NCI-H1417 (cell line): Measurements from ENCODE around the gene UTS2R.

Experiments
- DNase-seq, 3 experiments: peaks; one replicate each; lab custom pipeline; 2025; lab: John Stamatoyannopoulos, UW

Gene UTS2R

DNA sequence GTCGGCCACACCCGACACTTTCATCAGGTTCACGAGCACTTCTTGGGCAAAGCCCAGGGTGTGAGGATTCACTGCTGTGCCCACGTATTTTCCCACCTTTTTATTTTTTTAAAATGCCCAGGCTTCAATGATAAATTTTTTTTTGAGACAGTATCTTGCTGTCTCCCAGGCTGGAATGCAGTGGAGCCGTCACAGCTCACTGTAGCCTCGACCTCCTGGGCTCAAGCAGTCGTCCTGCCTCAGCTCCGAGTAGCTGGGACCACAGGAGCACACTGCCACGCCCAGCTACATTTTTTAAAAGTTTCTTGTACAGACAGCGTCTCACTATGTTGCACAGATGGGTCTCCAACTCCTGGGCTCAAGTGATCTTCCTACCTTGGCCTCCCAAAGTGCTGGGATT lies 17.8 kb downstream of the UTS2R start:
- no peak for DNase-seq

DNA sequence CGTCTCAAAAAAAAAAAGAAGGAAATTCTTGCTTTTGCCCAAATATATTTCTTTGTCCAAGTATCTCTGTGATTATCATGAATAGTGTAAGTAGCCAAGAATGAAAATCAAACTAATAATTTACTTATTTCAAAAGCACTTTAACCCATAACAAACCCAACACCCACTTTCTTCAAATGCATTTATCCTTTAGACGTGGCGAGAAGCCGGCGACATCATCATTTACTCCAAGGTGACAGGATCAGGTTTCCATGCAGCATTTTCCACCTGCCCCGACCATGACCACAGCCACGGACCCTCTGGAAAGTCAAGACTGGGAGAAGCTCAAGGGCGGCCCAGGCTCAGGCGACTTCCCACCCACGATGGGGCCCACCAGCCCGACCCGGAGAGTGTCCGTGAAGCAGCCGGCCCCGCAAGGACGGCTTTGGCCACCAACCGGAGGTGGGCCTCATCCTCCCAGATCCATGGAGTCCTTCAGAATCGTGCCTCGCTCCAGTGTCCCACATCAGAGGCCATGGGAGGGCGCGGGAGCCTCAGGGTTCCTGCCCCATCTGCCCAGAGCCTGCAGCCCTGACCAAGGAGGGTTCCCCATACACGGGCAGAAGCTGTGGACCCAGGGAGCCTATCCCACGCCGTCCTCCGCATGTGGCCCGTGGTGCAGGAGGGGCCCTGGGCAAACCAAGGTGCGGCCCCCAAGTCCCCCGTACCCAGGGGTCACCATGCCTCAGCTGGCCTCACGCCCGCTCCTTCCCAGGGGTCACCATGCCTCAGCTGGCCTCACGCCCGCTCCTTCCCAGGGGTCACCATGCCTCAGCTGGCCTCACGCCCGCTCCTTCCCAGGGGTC lies 18.7 kb downstream of the UTS2R start:
- DNase-seq, result no peak

DNA sequence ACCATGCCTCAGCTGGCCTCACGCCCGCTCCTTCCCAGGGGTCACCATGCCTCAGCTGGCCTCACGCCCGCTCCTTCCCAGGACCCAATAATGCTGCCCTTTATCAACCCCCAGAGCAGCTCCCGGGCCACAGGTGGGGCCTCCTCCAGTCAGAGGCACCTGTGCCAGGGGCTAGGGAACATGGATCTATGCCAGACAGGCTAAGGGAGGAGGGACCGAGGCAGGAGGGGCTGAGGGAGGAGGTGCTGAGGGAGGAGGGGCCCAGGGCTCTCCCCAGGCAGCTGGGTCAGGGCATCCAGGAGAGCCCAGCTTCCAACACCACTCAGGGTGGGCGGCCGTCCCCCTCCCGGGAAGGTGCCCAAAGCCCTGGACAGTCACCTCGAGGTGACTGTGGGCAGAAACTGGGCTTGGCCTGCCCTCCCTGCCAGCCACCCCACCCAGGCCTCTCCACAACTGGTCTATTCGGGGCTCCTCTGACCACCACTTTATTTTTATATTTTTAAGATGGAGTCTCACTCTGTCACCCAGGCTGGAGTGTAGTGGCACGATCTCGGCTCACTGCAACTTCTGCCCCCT lies 19.4 kb downstream of the UTS2R start:
- DNase-seq, result no peak

DNA sequence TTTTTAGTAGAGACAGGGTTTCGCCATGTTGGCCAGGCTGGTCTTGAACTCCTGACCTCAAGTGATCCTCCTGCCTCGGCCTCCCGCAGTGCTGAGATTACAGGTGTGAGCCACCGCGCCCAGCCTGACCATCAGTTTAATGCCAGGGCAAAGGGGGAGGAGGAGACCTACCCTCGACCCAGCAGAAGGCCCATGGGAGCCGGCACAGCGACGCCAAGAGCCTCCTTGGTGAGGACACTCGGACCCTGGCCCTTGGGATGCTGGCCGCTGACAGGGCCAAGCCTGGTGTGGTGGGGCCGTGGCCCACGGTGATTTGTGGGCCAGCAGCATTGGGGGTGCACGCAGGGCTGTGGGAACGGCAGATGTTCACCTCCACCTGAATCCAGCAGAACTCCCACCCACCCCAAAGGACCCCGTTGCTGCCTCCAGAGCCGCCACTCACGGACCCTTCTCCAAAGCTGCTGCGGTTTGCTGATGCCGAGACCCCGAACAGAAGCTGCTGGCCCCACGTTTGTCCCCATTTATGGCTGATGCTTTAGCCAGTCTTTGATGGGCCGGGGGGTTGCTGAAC lies 20.0 kb downstream of the UTS2R start:
- no peak for DNase-seq

DNA sequence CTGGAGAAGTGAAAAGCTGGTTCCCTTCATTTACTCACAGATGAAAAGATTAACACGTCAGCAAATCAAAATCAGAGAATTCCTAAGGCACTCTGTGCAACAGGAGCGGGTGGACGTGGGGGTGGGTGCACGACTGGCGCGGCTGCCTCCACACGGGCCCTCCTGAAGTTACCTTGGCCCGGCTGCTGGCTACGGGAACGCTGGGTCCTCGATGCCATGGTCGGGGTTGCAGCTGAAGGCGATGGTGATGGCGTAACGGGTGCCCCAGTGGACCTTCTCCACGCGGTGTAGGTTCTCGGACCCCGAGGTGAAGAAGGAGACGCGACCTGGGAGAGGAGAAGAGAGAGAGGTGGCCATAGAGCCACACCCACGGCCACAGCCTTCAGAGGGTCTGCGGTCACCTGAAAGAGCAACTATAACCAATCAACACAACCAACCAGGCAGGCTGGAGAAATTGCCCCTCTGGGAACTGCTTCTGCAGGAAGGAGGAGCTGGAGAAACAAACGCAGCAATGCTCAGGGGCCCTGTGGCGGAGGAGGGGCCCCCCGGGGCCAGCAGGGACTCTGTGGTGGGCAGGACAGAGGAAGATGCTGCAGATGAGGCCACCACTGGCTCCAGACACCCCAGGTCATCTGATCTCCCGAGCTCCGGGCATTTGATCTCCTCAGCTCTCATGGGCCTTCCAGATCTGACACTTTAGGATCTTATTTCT lies 20.8 kb downstream of the UTS2R start:
- DNase-seq, result no peak

DNA sequence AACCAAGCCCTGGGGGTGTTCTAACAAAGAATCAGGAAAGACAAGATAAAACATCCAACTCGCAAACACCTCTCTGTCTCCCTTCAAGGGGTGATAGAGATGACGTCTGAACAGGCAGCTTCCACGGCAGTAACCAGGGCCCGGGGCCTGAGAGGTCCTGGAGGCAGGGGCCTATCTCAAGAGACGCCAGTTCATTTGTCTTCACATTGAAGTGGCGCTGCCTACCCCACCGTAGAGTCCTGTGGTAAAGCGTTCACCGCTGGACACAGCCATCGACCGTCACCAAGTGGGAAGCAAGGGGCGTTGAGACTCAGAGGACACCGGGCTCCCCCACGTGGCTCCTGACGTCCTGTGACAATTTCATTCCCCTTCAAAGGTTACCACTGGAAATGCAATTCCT lies 21.4 kb downstream of the UTS2R start:
- DNase-seq, result no peak

DNA sequence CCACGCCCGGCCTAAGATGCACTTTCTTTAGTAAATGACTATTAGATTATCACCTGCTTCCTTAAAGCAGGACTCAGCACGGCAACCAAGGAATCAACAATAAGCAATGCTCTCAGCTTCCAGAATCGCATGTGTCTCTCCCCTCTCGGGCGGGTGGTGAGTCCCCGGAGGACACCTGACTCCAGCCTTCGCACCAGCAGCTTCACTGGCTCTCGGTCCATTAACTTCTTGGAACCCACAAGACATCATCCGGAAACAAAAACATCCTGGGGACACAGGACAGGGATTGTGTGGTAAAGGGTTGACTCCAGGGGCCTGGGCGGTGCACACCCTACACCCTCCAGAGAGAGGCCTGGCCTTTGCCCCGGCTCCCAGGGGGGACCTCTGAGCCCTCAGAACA lies 22.7 kb downstream of the UTS2R start:
- no peak for DNase-seq

DNA sequence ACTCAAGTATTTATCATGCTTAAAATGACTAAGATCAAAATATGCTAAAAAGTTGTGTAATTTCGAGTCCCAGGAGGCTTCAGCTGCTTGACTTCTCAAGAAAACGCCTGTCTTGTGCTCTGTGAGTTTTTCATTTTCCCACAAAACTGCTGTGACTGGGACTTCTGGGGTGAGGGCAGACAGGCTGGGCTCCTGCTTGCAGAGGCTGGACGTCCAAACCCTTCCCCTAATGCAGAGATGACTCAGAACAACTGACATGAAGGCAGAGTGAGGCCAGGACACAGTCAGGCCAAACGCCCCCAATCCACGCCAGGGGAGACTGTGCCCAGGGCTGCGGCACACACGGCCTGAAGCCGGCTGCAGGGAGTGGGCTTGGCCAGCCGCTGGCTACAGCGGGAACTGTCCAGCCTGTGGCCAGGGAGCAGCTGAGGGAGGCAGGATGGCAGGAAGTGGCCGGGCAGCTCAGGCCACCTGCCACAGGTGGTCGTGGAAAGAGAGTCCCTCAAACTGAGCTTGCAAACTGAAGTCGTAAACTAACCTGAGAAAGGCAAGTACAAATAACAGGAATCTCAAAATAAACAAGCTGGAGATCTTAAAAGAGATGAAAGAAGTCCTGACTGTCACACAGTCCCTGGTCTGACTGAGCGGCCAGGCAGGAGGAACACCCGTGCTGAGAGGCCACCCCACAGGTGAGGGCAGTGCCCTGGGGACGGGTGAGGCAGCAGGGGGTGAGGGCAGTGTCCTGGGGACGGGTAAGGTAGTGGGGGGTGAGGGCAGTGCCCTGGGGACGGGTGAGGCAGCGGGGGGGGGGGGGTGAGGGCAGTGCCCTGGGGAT lies 25.3 kb downstream of the UTS2R start:
- DNase-seq, result no peak

DNA sequence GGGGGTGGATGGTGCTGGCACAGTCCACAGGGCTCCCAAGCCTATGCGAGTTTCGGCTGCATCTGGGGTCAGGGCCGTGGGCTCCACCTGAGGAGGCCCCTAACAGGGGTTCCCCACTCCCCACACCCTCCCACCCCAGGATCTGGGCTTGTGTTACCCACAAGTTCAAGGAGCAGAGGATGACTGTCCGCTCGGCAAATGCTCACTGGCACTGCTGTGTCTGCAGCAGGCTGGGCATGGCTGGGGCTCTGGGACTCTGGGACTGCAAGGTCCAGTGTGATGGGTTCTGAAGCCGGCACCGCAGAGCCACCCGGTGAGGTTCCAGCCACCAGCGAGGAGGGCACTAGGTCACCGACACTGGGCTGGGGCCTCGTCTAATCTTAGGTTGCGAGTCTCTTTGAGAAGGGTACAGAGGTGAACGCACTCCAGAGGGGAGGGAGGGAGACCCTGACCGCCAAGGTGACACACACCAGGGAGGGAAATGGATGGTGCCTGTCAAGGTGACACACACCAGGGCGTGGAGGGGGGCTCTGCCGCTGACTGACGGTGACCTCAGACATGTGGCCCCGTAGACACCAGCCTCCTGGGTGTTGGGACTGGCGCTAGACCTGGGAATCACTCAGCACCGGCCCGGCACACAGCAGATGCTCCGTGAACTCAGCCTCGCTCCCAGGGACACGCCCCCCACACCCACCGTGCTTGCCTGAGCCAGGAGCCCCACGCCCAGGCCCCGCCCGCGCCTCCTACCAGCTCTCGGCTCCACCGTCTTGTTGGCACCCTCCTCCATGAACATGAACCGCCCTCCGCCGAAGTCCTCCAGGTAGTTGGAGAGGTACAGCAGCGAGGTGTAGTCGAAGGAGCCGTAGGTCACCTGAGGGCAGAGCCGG lies 26.1 kb downstream of the UTS2R start:
- peak in 2 of 3 experiments; percentile 22 to 51 for DNase-seq

DNA sequence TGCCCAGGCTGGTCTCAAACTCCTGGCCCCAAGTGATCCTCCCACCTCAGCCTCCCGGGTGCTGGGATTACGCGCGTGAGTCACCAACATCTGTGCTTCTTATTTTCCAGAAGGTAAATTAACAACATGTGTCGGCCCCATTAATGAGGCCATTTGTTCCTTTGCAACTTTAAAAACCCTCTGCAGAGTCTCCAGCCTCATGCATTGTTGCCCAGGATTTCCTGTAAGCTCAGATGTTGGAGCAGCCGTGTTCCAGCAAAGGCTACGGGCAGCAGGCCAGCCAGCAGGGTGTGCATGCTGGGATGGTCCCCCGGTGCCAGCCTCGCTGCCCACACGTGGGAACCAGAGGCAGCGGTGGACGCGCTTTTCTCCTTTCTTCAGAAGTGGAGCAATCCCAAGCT lies 27.5 kb downstream of the UTS2R start:
- no peak for DNase-seq

DNA sequence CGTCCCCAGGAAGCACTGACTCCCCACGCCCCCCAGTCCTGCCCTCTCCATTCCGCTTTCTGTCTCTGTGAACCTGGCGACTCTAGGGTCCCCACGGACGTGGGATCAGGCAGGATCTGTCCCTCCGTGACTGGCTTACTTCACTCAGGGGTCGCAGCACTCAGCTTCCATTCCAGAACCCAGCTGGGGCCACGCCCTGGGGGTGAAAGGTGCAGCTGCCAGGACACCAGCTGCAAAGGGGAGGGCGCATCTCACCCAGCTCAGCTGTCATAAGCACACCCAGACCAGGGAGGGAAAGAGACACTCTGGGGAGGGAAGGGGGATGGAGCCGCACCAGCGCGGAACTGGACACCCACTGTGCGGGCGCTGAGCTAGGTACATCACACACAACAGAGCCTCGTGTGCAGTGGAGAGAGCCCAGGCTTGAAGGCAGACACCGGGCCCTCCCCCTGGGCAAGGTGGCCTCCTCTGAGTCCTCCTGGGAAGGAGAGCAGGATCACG lies 28.1 kb downstream of the UTS2R start:
- DNase-seq, result peak; percentile 35 to 72 (median 36)

DNA sequence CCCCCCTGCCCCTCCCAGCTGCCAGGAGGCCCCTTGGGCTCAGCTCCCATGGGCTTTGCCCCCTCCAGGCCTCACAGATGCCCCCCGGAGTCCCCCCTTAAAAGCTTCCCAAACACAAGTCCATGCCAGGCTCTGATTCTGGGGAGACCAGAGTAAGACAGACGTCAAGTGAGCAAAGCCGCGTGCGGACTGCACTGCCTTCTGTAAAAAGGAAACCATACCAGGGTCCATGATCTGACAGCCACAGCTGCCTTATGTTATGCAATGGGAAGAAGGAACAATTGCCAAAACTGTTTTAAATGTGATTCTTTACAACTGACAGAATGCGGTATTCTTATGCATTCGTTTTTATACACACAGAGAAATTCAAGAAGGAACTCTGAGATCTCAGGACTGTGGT lies 28.6 kb downstream of the UTS2R start:
- DNase-seq, result peak in 1 of 3 experiments; percentile 19

DNA sequence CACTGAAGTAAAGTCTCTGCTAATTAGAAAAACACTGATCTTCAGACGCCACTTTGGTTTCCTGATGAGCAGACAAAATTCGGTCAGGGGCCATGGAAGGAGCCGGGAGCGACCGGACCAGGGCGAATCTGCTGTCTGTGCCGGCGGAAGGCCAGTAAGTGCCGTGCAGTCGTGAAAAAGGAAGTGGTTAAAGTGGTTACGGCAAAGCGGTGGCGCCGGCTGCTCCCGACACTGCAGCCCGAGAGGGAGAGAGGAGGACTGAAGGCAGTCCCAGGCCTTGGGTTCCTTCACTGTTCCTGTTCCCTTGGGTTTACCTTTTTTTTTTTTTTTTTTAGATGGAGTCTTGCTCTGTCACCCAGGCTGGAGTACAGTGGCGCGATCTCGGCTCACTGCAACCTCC lies 29.3 kb downstream of the UTS2R start:
- no peak for DNase-seq

DNA sequence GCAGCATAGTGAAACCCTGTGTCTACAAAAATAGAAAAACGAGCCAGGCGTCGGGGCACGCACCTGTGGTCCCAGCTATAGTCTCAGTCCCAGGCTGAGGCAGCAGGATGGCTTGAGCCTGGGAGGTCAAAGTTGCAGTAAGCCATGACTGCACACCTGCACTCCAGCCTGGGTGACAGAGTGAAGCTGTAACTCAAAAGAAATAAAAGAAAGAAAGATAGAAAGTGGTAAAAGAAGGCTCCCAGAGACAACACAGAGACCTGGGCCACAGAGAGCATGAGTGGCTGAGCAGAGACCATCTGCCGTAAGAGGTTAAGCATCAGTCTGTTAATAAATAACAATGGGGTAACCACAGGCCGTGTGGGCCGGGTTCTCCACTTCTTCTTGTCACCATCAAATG lies 31.3 kb downstream of the UTS2R start:
- no peak for DNase-seq

DNA sequence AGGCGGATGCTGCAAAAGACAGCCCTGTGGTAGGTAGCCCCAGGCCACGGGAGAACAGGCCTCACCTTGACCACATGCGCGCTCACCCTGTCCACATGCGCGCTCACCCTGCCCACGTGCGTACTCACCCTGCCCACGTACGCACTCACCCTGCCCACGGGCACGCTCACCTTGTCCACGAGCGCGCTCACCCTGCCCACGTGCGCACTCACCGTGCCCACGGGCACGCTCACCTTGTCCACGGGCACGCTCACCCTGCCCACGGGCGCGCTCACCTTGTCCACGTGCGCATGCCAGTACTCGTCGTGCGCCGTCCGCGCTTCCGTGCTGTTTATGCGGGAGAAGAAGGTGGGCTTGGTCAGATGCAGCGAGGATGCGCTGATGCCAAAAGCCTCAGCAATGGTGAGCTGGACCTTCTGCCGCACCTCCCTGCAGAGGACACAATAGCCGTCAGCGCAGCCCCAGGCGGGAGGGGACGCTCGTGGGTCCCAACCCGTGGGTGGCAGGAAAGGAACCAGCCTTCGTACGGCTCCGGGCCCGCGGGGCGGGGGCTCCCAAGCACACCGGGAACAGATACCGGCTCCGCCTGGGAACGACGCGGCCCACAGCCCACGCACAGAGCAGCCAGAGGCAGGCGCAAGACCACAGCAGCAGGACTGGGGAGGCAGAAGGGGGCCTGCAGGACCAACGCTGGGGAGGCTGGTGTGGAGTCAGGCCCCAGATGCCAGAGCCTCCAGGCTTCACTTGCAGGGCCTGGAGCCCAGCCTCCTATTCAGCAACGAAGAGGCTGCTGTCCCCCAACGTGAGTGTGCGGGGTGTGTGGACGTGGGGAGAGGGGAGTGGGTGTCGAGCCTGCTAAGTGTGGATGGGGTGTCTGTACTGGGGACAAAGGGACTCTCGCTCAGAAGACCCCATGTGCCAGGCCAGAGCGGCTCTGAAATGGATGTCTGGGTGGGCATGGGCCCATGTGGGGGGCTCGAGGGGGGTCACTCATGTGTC lies 32.4 kb downstream of the UTS2R start:
- no peak for DNase-seq

DNA sequence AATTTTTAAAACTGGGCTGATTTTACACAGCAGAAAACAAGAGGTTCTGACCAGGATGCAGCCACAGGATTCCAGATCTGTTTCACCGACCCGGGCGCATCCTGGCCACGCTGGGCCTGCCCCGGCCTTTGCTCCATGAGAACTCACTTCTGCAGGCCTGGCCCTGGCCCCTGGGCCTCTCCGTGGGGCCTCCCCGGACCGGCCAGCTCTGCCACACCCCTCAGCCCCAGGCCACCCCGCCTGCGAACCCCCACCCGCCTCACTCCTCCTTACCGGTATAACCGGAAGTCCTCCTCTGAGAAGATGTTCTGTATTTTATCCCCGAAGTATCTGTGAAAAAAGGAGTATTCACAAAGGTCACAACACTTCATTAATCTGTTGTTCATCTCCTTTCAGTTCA lies 33.5 kb downstream of the UTS2R start:
- no peak for DNase-seq

DNA sequence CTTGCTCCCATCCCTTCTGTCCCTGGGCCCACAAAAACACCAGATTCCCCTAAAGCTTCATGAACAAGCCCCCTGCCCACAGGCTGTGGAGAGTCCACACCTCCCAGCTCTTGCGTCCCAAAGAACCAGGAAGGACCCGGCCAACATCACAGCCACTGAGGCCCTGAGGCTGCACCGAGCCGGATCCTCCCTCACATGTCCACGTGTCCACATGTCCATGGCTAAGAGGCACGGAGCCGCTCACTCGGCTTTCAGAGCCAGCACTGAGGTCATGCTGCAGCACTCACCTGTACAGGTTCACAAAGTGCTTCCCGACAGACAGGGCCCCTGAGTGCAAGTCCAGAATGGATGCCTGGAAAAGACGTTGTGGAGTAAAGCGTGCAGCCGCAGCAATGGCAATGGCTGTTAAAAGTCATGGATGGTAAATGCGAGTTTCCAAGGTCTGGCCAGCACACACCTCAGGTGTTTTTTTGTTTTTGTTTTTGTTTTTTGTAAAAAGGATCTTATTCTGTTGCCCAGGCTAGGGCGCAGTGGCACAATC lies 34.6 kb downstream of the UTS2R start:
- DNase-seq, result no peak

DNA sequence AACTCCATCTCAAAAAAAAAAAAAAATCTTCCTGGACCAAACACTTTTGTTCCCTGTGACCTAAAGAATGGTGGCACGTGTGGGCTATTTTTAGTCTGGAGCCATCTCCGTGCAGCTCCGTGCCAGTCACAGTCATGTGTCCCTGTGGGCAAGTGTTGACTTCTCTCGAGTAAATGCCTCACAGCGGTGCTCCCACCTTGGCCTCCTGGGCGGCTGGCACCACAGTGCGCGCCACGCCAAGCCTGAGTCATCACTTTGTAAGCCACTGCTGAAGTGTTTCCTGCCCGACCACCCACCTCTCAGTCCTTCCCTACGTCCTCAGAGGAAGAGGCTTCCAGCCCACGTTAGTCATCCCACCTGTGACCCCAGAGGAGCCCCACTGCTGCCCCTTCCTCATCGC lies 35.7 kb downstream of the UTS2R start:
- peak in 1 of 3 experiments; percentile 8 for DNase-seq

DNA sequence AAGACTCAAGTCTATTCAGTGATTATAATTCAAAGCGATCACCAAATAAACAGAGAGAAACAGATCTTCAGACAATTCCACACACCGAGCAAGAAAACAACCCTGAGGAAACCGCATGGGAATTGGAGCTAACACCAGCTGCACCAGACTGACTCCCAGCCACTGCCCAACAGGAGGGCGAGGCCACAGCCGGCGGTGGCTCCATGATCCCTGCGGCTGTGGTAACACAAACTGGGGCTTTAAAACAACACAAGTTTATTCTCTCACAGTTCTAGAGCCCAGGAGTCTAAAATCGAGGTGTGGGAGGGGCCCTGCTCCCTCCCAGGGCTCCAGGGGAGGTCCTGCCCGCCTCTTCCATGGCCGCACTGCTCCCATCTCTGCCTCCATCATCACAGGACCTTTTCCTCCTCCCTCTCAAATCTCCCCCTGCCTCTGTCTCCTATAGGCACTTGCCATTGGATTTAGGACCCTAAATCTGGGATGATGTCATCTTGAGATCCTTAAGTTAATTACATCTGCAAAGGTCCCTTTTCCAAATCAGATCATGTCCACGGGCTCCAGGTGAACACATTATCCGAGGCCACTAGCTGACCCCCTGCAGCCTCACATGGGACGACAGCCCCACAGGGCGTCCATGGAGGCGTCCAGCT lies 36.8 kb downstream of the UTS2R start:
- DNase-seq, result no peak
